Mammary epithelial cell (primary cell): Measurements from ENCODE around the gene FAM83C.

Experiments
- EZH2 ChIP-seq: IDR thresholded peaks from 2 replicates; pipeline ENCODE4 v1.6.1; 2012; ENCODE audit warnings: low read length, inconsistent platforms, borderline replicate concordance
- TF ChIP-seq, protein P1 (sequence below), 2 donors: IDR thresholded peaks in 1 of 2; conservative IDR thresholded peaks in 1 of 2; 2 replicates each; pipeline ENCODE4 v1.5.1; 2011 to 2012; ENCODE audit warnings: inconsistent platforms in 2 of 2, low read length in 2 of 2, mild to moderate bottlenecking in 2 of 2, control low read depth in 1 of 2, low read depth in 1 of 2; ENCODE audit not compliant: insufficient read depth in 1 of 2; ENCODE audit errors: extremely low read depth in 1 of 2

DNA sequence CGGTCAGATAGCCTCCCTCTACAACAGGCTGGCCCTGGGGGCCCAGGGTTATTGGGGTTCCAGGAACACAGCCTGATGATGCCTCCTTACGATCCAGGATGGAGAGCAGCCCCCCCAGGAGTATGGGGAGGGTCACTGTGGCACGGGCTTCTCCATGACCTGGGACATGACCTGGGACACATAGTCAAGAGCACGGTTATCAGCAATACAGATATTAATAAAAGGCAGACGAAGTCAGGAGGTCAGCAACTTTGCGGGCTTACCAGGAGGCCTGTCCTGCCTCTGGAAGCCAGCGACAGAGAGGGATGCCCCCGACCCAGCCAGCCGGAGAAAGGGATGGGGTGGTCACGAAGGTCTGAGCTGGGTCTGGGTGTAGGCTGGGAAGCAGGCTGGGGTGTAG, 15.1 kb downstream of the FAM83C start:
- TF ChIP-seq, protein P1, sequence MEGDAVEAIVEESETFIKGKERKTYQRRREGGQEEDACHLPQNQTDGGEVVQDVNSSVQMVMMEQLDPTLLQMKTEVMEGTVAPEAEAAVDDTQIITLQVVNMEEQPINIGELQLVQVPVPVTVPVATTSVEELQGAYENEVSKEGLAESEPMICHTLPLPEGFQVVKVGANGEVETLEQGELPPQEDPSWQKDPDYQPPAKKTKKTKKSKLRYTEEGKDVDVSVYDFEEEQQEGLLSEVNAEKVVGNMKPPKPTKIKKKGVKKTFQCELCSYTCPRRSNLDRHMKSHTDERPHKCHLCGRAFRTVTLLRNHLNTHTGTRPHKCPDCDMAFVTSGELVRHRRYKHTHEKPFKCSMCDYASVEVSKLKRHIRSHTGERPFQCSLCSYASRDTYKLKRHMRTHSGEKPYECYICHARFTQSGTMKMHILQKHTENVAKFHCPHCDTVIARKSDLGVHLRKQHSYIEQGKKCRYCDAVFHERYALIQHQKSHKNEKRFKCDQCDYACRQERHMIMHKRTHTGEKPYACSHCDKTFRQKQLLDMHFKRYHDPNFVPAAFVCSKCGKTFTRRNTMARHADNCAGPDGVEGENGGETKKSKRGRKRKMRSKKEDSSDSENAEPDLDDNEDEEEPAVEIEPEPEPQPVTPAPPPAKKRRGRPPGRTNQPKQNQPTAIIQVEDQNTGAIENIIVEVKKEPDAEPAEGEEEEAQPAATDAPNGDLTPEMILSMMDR (conservative IDR thresholded peaks at IDR 0.05 in 1 of 2, IDR thresholded peaks at IDR 0.05 in 1 of 2; ENCODE audit: extremely low read depth in 1 of 2, insufficient read depth in 1 of 2, low read depth in 1 of 2, low read length in 2 of 2), result no peak
- no peak for TF ChIP-seq EZH2
